NCI-H2081 treated with DMSO at 0.1 percent for 48 hours (cell line): Measurements from ENCODE around the gene VGLL4.

Experiments used
- DNase-seq: peaks from one replicate; lab custom pipeline; 2025; lab: John Stamatoyannopoulos, UW

VGLL4 gene

GRCh38 chr3:11564577-11565001 is 79.1 kb downstream of the VGLL4 start:
- no peak for DNase-seq

GRCh38 chr3:11563865-11564185 is 79.9 kb downstream of the VGLL4 start:
- DNase-seq: no peak

- no peak for DNase-seq
Measured at GRCh38 chr3:11563159-11563864, 80.4 kb downstream of the VGLL4 start.

- DNase-seq: no peak
Measured at GRCh38 chr3:11562277-11562881, 81.3 kb downstream of the VGLL4 start.

- no peak for DNase-seq
Measured at GRCh38 chr3:11560746-11561145, 83.0 kb downstream of the VGLL4 start.

- DNase-seq: no peak
Measured at GRCh38 chr3:11559816-11560633, 83.7 kb downstream of the VGLL4 start.

- no peak for DNase-seq
Measured at GRCh38 chr3:11558918-11559815, 84.5 kb downstream of the VGLL4 start.

- DNase-seq: no peak
Measured at GRCh38 chr3:11558411-11558903, 85.3 kb downstream of the VGLL4 start.

GRCh38 chr3:11558002-11558401 is 85.7 kb downstream of the VGLL4 start:
- no peak for DNase-seq

- DNase-seq: no peak
Measured at GRCh38 chr3:11556851-11557644, 86.7 kb downstream of the VGLL4 start.

GRCh38 chr3:11555881-11556633 is 87.7 kb downstream of the VGLL4 start:
- DNase-seq: no peak

GRCh38 chr3:11555211-11555782 is 88.4 kb downstream of the VGLL4 start:
- DNase-seq: no peak

GRCh38 chr3:11554666-11555065 is 89.0 kb downstream of the VGLL4 start:
- DNase-seq: no peak

GRCh38 chr3:11554236-11554610 is 89.5 kb downstream of the VGLL4 start:
- no peak for DNase-seq

- DNase-seq: no peak
Measured at GRCh38 chr3:11553436-11554235, 90.1 kb downstream of the VGLL4 start.

- no peak for DNase-seq
Measured at GRCh38 chr3:11552289-11553264, 91.1 kb downstream of the VGLL4 start.

GRCh38 chr3:11551036-11551435 is 92.7 kb downstream of the VGLL4 start:
- DNase-seq: no peak

- DNase-seq: no peak
Measured at GRCh38 chr3:11549580-11550140, 94.1 kb downstream of the VGLL4 start.
